ENCODE data around the gene WNT11. TPM values are rescaled to one million over a fixed set of nuclear protein-coding genes. Genes with fewer than 3 reads are reported as not detected.
A peak's percentile ranks its signal among the peaks of the same experiment; 100 is the strongest.

Gene WNT11
- total and polyA plus RNA-seq, 2 of the 13 experiments (the other 11 are each of a cell fraction or from before 2014, with no cell fraction given), result 0.34 to 0.66 TPM

- Histone ChIP-seq H2AFZ (ENCODE audit: low read length) (peak overlapping the region; percentile 83), H3K4me2 (ENCODE audit: low read depth, low read length) (peak overlapping the region; percentile 95), H3K4me3 (replicated peaks in 1 of 3; ENCODE audit: insufficient read depth in 1 of 3, low read depth in 2 of 3, low read length in 3 of 3) (peak overlapping the region; percentile 70 to 90 (median 88)), H3K9ac (ENCODE audit: insufficient read depth, low read depth, low read length) (peak overlapping the region; percentile 62), H3K4me1 (ENCODE audit: insufficient read depth, low read length) (peaks cover 54% of the 10 kb centered on the region), H3K9me3 (ENCODE audit: low read length) (no peaks in the 10 kb centered on the region), H3K36me3 (replicated peaks in 1 of 2; ENCODE audit: control insufficient read depth in 1 of 2, insufficient read depth in 2 of 2, low read length in 2 of 2) (no peaks in the 10 kb centered on the region), H3K79me2 (ENCODE audit: insufficient read depth, low read length) (no peaks in the 10 kb centered on the region), H4K20me1 (ENCODE audit: insufficient read depth, low read length) (no peaks in the 10 kb centered on the region), H3K27me3 (ENCODE audit: control insufficient read depth in 1 of 2, insufficient read depth in 2 of 2, low read length in 2 of 2) (peaks cover 6 to 26% of the 10 kb centered on the region in 2 experiments; a peak in 3 of 5 replicates), H3K27ac (ENCODE audit: extremely low read length, insufficient read depth, low read length) (peak overlapping the region; percentile 38)
- ChIA-PET CTCF (ENCODE audit: low intra/inter-chr PET ratio, low total read pairs) (no interaction called here), POLR2A (interaction anchor here (1.1 to 4.2 kb wide), 3 partner anchors 14 to 25 kb away, joined by 5 to 35 read pairs (median 6); partner anchors contain the start of gene WNT11)
- DNase-seq (ENCODE audit: low spot score) (no peak), ATAC-seq (peak; percentile 13), FAIRE-seq (no peak)
- in situ Hi-C loops (cut with HindIII; ENCODE audit: extremely low pct_ligation_motif_present, low pct_unique_long_range_greater_than_20kb), result no loop called here
- intact Hi-C loops (cut with micrococcal nuclease; ENCODE audit: unreplicated experiment), result loop anchor here (10.0 kb wide), 1 partner anchor 339 kb away; no protein-coding TSS in a partner anchor
- no peak for TF ChIP-seq FOXO4 (CRISPR knock-in tag; conservative IDR thresholded peaks at IDR 0.05)
- TF ChIP-seq SNAI1 (CRISPR knock-in tag; IDR thresholded peaks at IDR 0.05; ENCODE audit: borderline replicate concordance), result no peak
- TF ChIP-seq ZNF232 (CRISPR knock-in tag; IDR thresholded peaks at IDR 0.05; ENCODE audit: borderline replicate concordance), result 0 out of 2 replicates have a peak, but pooled peaks have one; percentile 26
- 0 out of 2 replicates have a peak, but pooled peaks have one; percentile 36 for TF ChIP-seq ZNF558 (CRISPR knock-in tag; IDR thresholded peaks at IDR 0.05; ENCODE audit: borderline replicate concordance)
- no peak for TF ChIP-seq NFYC (CRISPR knock-in tag; IDR thresholded peaks at IDR 0.05)
- TF ChIP-seq XRCC5 (optimal IDR thresholded peaks at IDR 0.05; ENCODE audit: low read length), result peak; percentile 23
- TF ChIP-seq, protein P1, sequence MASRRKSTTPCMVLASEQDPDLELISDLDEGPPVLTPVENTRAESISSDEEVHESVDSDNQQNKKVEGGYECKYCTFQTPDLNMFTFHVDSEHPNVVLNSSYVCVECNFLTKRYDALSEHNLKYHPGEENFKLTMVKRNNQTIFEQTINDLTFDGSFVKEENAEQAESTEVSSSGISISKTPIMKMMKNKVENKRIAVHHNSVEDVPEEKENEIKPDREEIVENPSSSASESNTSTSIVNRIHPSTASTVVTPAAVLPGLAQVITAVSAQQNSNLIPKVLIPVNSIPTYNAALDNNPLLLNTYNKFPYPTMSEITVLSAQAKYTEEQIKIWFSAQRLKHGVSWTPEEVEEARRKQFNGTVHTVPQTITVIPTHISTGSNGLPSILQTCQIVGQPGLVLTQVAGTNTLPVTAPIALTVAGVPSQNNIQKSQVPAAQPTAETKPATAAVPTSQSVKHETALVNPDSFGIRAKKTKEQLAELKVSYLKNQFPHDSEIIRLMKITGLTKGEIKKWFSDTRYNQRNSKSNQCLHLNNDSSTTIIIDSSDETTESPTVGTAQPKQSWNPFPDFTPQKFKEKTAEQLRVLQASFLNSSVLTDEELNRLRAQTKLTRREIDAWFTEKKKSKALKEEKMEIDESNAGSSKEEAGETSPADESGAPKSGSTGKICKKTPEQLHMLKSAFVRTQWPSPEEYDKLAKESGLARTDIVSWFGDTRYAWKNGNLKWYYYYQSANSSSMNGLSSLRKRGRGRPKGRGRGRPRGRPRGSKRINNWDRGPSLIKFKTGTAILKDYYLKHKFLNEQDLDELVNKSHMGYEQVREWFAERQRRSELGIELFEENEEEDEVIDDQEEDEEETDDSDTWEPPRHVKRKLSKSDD (CRISPR knock-in tag; IDR thresholded peaks at IDR 0.05; ENCODE audit: low read depth), result no peak
- TF ChIP-seq KDM5A (IDR thresholded peaks at IDR 0.05; ENCODE audit: borderline replicate concordance, low read length), result no peak
- TF ChIP-seq GABPB1 (CRISPR knock-in tag; IDR thresholded peaks at IDR 0.05), result 0 out of 2 replicates have a peak, but pooled peaks have one; percentile 6
- peak; percentile 54 for TF ChIP-seq TEAD3 (CRISPR knock-in tag; optimal IDR thresholded peaks at IDR 0.05; ENCODE audit: borderline replicate concordance)
- peak; percentile 18; the same call in 1 of the 2 replicates for TF ChIP-seq PHF8 (CRISPR knock-in tag; IDR thresholded peaks at IDR 0.05)
- no peak for TF ChIP-seq NFATC3 (CRISPR knock-in tag; IDR thresholded peaks at IDR 0.05)
- TF ChIP-seq ZBTB8A (CRISPR knock-in tag; IDR thresholded peaks at IDR 0.05; ENCODE audit: borderline replicate concordance, low read depth), result no peak
- TF ChIP-seq MAX (IDR thresholded peaks at IDR 0.05), result 0 out of 2 replicates have a peak, but pooled peaks have one; percentile 14
- TF ChIP-seq, protein P2, sequence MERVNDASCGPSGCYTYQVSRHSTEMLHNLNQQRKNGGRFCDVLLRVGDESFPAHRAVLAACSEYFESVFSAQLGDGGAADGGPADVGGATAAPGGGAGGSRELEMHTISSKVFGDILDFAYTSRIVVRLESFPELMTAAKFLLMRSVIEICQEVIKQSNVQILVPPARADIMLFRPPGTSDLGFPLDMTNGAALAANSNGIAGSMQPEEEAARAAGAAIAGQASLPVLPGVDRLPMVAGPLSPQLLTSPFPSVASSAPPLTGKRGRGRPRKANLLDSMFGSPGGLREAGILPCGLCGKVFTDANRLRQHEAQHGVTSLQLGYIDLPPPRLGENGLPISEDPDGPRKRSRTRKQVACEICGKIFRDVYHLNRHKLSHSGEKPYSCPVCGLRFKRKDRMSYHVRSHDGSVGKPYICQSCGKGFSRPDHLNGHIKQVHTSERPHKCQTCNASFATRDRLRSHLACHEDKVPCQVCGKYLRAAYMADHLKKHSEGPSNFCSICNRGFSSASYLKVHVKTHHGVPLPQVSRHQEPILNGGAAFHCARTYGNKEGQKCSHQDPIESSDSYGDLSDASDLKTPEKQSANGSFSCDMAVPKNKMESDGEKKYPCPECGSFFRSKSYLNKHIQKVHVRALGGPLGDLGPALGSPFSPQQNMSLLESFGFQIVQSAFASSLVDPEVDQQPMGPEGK (CRISPR knock-in tag; IDR thresholded peaks at IDR 0.05), result 0 out of 2 replicates have a peak, but pooled peaks have one; percentile 19
- 29% methylated on average over 9 of the region's 9 CpGs for WGBS (ENCODE audit: low lambda C conversion rate)
- BruUV-seq (replicated peaks), result no TSS peak
Measured at GRCh38 chr11:76233196-76233921, 27.1 kb upstream of the WNT11 start.
